Spinal cord (tissue), 10 donors: ENCODE results near the gene FAM151B. TPM values are rescaled to one million over a fixed set of nuclear protein-coding genes. Genes with fewer than 3 reads are reported as not detected.

Experiments
- DNase-seq, 6 donors: peaks; one replicate each; pipeline versions ENCODE4 v3.0.0 to v3.0.0-alpha.2; 2013 to 2015; ENCODE audit warnings: low spot score in 6 of 6, low read depth in 4 of 6
- H3K27ac ChIP-seq: one replicate; pipeline ENCODE4 v1.5.1; 2013; ENCODE audit warnings: low read depth, low read length, control low read depth
- H3K27me3 ChIP-seq: one replicate; pipeline ENCODE4 v1.6.1; 2013; ENCODE audit warnings: low read length; ENCODE audit not compliant: control insufficient read depth, insufficient read depth
- H3K36me3 ChIP-seq: one replicate; pipeline ENCODE4 v1.6.1; 2013; ENCODE audit warnings: low read length; ENCODE audit not compliant: control insufficient read depth, insufficient read depth
- H3K4me1 ChIP-seq: one replicate; pipeline ENCODE4 v1.6.1; 2013; ENCODE audit warnings: low read length; ENCODE audit not compliant: control insufficient read depth, insufficient read depth
- H3K4me3 ChIP-seq: one replicate; pipeline ENCODE4 v1.5.1; 2013; ENCODE audit warnings: low read depth, low read length, control low read depth
- H3K9me3 ChIP-seq: one replicate; pipeline ENCODE4 v1.6.1; 2013; ENCODE audit warnings: low read length; ENCODE audit not compliant: control insufficient read depth, insufficient read depth
- WGBS: methylation state at CpG from one replicate; pipeline ENCODE4 v1.1.5; 2013; ENCODE audit warnings: missing lambda C conversion rate; ENCODE audit not compliant: insufficient coverage; 5-methylcytosine and 5-hydroxymethylcytosine counted together
- polyA plus RNA-seq, 2 donors: library from polyadenylated mRNA; unstranded; fragments of 120-200 nt; gene quantifications; one replicate each; pipeline ENCODE4 v1.2.1, GENCODE V29; 2013; ENCODE audit not compliant: insufficient read length in 2 of 2
- total RNA-seq, 2 donors: library from RNA; depleted of rRNA in 1 of 2; stranded (reverse); fragments of 120-200 nt in 1 of 2; fragments of >200 nt in 1 of 2; gene quantifications; one replicate each; pipeline versions ENCODE4 v1.2.3 to v1.2.4, GENCODE V29; 2013 to 2014
- donor health status: healthy.

Gene FAM151B
- total and polyA plus RNA-seq, 4 donors: 3.7 to 15.5 (median 6.7) TPM

- H3K4me3 ChIP-seq: no peak overlapping the region
- H3K27me3 ChIP-seq: peaks cover 6% of the 10 kb centered on the region
- no peak for DNase-seq
- H3K9me3 ChIP-seq: no peaks in the 10 kb centered on the region
- H3K4me1 ChIP-seq: no peaks in the 10 kb centered on the region
- no peak overlapping the region for H3K27ac ChIP-seq
- no peaks in the 10 kb centered on the region for H3K36me3 ChIP-seq
- 65% methylated on average over 3 of the region's 4 CpGs for WGBS
Measured at GRCh38 chr5:80554646-80555045, 66.7 kb downstream of the FAM151B start.

DNA sequence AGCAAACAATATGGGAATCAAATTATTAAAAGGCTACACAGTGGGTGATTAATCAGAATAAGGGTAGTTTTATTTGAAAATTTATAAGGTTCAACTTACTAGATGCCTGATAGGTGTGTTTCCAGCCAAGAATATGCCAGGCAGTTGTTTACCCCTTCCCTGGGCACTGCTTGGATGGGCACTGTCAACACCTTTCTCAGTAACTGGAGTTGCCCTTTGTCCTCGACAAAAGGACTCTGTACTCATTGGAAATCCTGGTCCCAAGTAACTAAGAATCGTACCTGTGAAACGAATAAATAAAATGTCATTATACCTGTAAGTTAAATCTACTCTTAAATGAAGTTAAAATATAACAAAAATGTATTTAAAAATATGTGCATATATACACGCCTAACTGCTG is 67.2 kb downstream of the FAM151B start:
- 100% methylated on average over 1 of the region's 4 CpGs for WGBS
- no peak overlapping the region for H3K4me3 ChIP-seq

GRCh38 chr5:80559244-80559643 is 71.3 kb downstream of the FAM151B start:
- Histone ChIP-seq H3K4me1 (no peaks in the 10 kb centered on the region), H3K36me3 (no peaks in the 10 kb centered on the region), H3K27me3 (peaks cover 6% of the 10 kb centered on the region), H3K27ac (no peak overlapping the region), H3K9me3 (no peaks in the 10 kb centered on the region), H3K4me3 (no peak overlapping the region)
- WGBS: 86% methylated on average over 1 of the region's 4 CpGs
- no peak for DNase-seq

More for the DNA sequence above, 67.2 kb downstream of the FAM151B start:
- H3K27me3 ChIP-seq: peaks cover 6% of the 10 kb centered on the region
- no peaks in the 10 kb centered on the region for H3K4me1 ChIP-seq
- no peaks in the 10 kb centered on the region for H3K36me3 ChIP-seq
- no peak overlapping the region for H3K27ac ChIP-seq
- DNase-seq: no peak
- no peaks in the 10 kb centered on the region for H3K9me3 ChIP-seq

GRCh38 chr5:80565330-80565729 is 77.4 kb downstream of the FAM151B start:
- WGBS: 100% methylated on average over 2 of the region's 5 CpGs

GRCh38 chr5:80566711-80567259 is 78.9 kb downstream of the FAM151B start:
- H3K4me1 ChIP-seq: peaks cover 20% of the 10 kb centered on the region
- H3K27ac ChIP-seq: no peak overlapping the region
- 100% methylated on average over 2 of the region's 5 CpGs for WGBS
- H3K4me3 ChIP-seq: no peak overlapping the region
- DNase-seq: no peak
- no peaks in the 10 kb centered on the region for H3K9me3 ChIP-seq
- H3K27me3 ChIP-seq: peaks cover 41% of the 10 kb centered on the region
- H3K36me3 ChIP-seq: no peaks in the 10 kb centered on the region

More at GRCh38 chr5:80565330-80565729, 77.4 kb downstream of the FAM151B start:
- Histone ChIP-seq H3K27ac (no peak overlapping the region), H3K4me3 (no peak overlapping the region), H3K4me1 (peaks cover 16% of the 10 kb centered on the region), H3K36me3 (no peaks in the 10 kb centered on the region), H3K9me3 (no peaks in the 10 kb centered on the region), H3K27me3 (peaks cover 26% of the 10 kb centered on the region)
- no peak for DNase-seq

DNA sequence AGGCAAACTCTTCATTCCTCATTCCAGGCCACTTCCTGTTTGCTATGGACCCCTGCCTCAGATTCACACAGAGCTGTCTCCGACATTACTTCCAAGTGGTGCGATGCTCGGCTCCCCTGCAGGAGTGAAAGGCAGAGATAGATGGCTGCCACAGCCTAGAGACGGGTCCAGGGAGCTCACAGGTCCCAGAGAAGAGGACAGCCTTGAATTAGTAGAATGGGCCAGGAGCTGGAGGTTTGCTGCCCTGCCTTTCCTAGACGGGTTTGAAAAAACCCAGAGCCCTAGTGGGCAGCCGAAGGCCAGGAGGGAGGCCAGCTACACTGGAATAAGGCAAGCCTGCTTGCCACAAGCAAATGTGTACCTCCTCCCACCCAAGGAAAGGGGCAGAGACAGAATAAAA is 80.4 kb downstream of the FAM151B start:
- no peaks in the 10 kb centered on the region for H3K9me3 ChIP-seq
- no peak overlapping the region for H3K27ac ChIP-seq
- H3K36me3 ChIP-seq: no peaks in the 10 kb centered on the region
- WGBS: 66% methylated on average over 6 of the region's 6 CpGs
- DNase-seq: no peak
- H3K4me1 ChIP-seq: peaks cover 20% of the 10 kb centered on the region
- peaks cover 49% of the 10 kb centered on the region for H3K27me3 ChIP-seq
- no peak overlapping the region for H3K4me3 ChIP-seq

GRCh38 chr5:80569086-80569960 is 81.4 kb downstream of the FAM151B start:
- WGBS: under 1% methylated on average over 89 of the region's 89 CpGs
- H3K36me3 ChIP-seq: no peaks in the 10 kb centered on the region
- no peaks in the 10 kb centered on the region for H3K9me3 ChIP-seq
- peaks cover 50% of the 10 kb centered on the region for H3K27me3 ChIP-seq
- DNase-seq: peak in 2 of 6 donors; percentile 16 to 24
- H3K4me1 ChIP-seq: peaks cover 20% of the 10 kb centered on the region
- H3K4me3 ChIP-seq: peak overlapping the region; percentile 4
- H3K27ac ChIP-seq: no peak overlapping the region

GRCh38 chr5:80569961-80570786 is 82.3 kb downstream of the FAM151B start, which contains the start of gene ANKRD34B:
TSS of gene ANKRD34B (minus strand) at chr5:80570280. CDS start at chr5:80560019, 10,261 bp downstream.
- WGBS: under 1% methylated on average over 70 of the region's 73 CpGs
- peak in 2 of 6 donors; percentile 32 to 43 for DNase-seq
- H3K36me3 ChIP-seq: no peaks in the 10 kb centered on the region
- peaks cover 50% of the 10 kb centered on the region for H3K27me3 ChIP-seq
- no peaks in the 10 kb centered on the region for H3K9me3 ChIP-seq
- H3K27ac ChIP-seq: no peak within 1 kb of the TSS
- peak within 1 kb of the TSS; percentile 31 for H3K4me3 ChIP-seq
- H3K4me1 ChIP-seq: peaks cover 20% of the 10 kb centered on the region

DNA sequence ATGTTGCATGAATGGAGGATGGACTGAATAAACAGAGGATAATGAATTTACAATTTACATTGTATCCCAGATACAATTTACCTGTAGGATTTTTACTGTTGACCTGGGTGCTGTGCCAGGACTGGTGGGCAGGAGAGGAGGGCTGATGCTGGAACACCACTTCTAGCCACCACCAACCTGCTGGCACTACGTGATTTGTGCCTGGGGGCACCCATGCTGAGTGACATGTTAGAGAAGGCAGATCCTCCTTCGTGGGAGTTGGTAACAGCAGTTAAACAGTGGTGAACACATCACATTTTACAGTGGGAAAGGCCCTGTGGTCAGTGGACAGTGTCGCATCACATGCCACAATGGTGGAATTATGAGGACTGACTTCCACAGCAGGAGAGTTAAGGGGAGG is 85.2 kb downstream of the FAM151B start:
- Histone ChIP-seq H3K4me3 (no peak overlapping the region), H3K4me1 (peaks cover 20% of the 10 kb centered on the region), H3K36me3 (no peaks in the 10 kb centered on the region), H3K9me3 (no peaks in the 10 kb centered on the region), H3K27ac (no peak overlapping the region), H3K27me3 (peaks cover 46% of the 10 kb centered on the region)
- no peak for DNase-seq
- WGBS: 80% methylated on average over 3 of the region's 3 CpGs
